ENCODE measurements around the gene SYT1. TPM values are rescaled to one million over a fixed set of nuclear protein-coding genes. Genes with fewer than 3 reads are reported as not detected.

SYT1 gene
- total and polyA plus RNA-seq, 2 donors (not counting 1 experiment from before 2014, with no cell fraction given): 0.60 to 1.3 TPM

DNA sequence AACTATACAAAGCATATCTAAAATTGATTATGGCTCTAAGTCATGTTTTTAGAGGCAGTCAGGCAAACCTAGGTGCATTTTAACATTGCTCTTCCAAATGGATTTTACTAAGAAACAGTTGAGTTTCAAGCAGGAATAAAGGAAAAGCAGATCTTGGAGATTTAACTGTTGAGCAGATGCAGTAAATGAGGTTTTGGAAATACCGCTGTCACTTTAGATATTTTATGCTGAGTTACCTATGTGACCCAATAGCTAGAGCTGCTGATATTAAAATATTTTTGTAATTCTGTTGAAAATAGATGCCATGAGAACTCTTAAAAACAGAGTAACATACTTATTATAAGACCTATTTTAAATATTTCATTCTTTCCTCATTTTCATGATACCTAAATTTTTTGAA is 181.4 kb downstream of the SYT1 start:
- Mint-ChIP-seq H3K9me3 (ENCODE audit: insufficient read depth) (no peaks in the 10 kb centered on the region), H3K27ac (no peak overlapping the region), H3K4me3 (no peak overlapping the region), H3K4me1 (no peaks in the 10 kb centered on the region), H3K27me3 (no peaks in the 10 kb centered on the region)
- intact Hi-C loops (cut with micrococcal nuclease): no loop called here
- Histone ChIP-seq H2AFZ (ENCODE audit: insufficient read depth, low read depth, low read length, poor library complexity, severe bottlenecking) (no peak overlapping the region), H3K4me2 (replicated peaks; ENCODE audit: low read depth, low read length, poor library complexity, severe bottlenecking) (no peak overlapping the region), H3K4me1 (ENCODE audit: control insufficient read depth in 2 of 2, insufficient read depth in 2 of 2, low read length in 2 of 2) (no peaks in the 10 kb centered on the region), H3K36me3 (replicated peaks in 1 of 2; ENCODE audit: control extremely low read depth in 1 of 2, control insufficient read depth in 1 of 2, extremely low read depth in 1 of 2, insufficient read depth in 2 of 2, low read length in 1 of 2) (no peaks in the 10 kb centered on the region), H3K79me2 (ENCODE audit: control insufficient read depth, insufficient read depth, low read length) (no peaks in the 10 kb centered on the region), H3K9me3 (ENCODE audit: control extremely low read depth in 1 of 3, control insufficient read depth in 2 of 3, insufficient read depth in 1 of 3, low read length in 2 of 3) (no peaks in the 10 kb centered on the region), H3K27ac (ENCODE audit: low read length in 2 of 2) (no peak overlapping the region), H3K4me3 (ENCODE audit: control extremely low read depth in 1 of 5, extremely low read depth in 1 of 5, insufficient read depth in 1 of 5, low read depth in 2 of 5, low read length in 4 of 5) (no peak overlapping the region), H3K9ac (ENCODE audit: low read length) (no peak overlapping the region), H3K27me3 (replicated peaks in 1 of 4; ENCODE audit: control extremely low read depth in 1 of 4, control insufficient read depth in 3 of 4, insufficient read depth in 4 of 4, low read length in 3 of 4) (no peaks in the 10 kb centered on the region), H4K20me1 (ENCODE audit: control insufficient read depth, insufficient read depth, low read length, poor library complexity, severe bottlenecking) (no peaks in the 10 kb centered on the region)
- TF ChIP-seq EZH2 (IDR thresholded peaks at IDR 0.05; ENCODE audit: borderline replicate concordance, insufficient read depth, low read depth, low read length, poor library complexity, severe bottlenecking): no peak
- TF ChIP-seq, protein P1, sequence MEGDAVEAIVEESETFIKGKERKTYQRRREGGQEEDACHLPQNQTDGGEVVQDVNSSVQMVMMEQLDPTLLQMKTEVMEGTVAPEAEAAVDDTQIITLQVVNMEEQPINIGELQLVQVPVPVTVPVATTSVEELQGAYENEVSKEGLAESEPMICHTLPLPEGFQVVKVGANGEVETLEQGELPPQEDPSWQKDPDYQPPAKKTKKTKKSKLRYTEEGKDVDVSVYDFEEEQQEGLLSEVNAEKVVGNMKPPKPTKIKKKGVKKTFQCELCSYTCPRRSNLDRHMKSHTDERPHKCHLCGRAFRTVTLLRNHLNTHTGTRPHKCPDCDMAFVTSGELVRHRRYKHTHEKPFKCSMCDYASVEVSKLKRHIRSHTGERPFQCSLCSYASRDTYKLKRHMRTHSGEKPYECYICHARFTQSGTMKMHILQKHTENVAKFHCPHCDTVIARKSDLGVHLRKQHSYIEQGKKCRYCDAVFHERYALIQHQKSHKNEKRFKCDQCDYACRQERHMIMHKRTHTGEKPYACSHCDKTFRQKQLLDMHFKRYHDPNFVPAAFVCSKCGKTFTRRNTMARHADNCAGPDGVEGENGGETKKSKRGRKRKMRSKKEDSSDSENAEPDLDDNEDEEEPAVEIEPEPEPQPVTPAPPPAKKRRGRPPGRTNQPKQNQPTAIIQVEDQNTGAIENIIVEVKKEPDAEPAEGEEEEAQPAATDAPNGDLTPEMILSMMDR (IDR thresholded peaks at IDR 0.05): no peak
- ChIA-PET POLR2A (no interaction called here), CTCF (no interaction called here)
- DNase-seq: no peak
- no peak for ATAC-seq (ENCODE audit: low read depth)
- no CpG with 5 or more reads among the region's 1 CpG for whole genome bisulfite sequencing (ENCODE audit: insufficient coverage)

DNA sequence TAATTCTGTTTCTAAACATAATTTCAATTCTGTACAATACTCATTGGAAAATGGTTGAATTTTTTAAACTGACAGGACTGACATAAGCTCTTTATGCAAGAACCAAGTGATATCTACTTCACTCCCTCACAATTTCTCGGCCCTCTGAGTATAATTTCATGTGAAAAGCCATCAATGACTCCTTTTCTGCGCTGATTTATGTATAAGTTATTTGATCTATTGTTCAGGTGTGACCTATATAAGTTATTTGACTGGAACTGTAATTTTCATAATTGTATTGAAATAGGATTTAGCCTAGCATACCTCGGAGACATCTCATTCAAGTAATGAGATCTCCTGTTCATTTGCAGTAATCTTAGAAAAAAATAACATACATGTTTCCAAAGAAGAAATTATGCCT is 184.4 kb downstream of the SYT1 start:
- intact Hi-C loops (cut with micrococcal nuclease): no loop called here
- TF ChIP-seq, protein P1 (IDR thresholded peaks at IDR 0.05): no peak
- TF ChIP-seq EZH2 (IDR thresholded peaks at IDR 0.05; ENCODE audit: borderline replicate concordance, insufficient read depth, low read depth, low read length, poor library complexity, severe bottlenecking): no peak
- CTCF ChIA-PET: no interaction called here
- Histone ChIP-seq H2AFZ (ENCODE audit: insufficient read depth, low read depth, low read length, poor library complexity, severe bottlenecking) (no peak overlapping the region), H3K4me2 (replicated peaks; ENCODE audit: low read depth, low read length, poor library complexity, severe bottlenecking) (no peak overlapping the region), H3K9ac (ENCODE audit: low read length) (no peak overlapping the region), H3K36me3 (replicated peaks in 1 of 2; ENCODE audit: control extremely low read depth in 1 of 2, control insufficient read depth in 1 of 2, extremely low read depth in 1 of 2, insufficient read depth in 2 of 2, low read length in 1 of 2) (no peaks in the 10 kb centered on the region), H3K27me3 (replicated peaks in 1 of 4; ENCODE audit: control extremely low read depth in 1 of 4, control insufficient read depth in 3 of 4, insufficient read depth in 4 of 4, low read length in 3 of 4) (no peaks in the 10 kb centered on the region), H4K20me1 (ENCODE audit: control insufficient read depth, insufficient read depth, low read length, poor library complexity, severe bottlenecking) (no peaks in the 10 kb centered on the region), H3K9me3 (ENCODE audit: control extremely low read depth in 1 of 3, control insufficient read depth in 2 of 3, insufficient read depth in 1 of 3, low read length in 2 of 3) (no peaks in the 10 kb centered on the region), H3K4me3 (ENCODE audit: control extremely low read depth in 1 of 5, extremely low read depth in 1 of 5, insufficient read depth in 1 of 5, low read depth in 2 of 5, low read length in 4 of 5) (no peak overlapping the region), H3K4me1 (ENCODE audit: control insufficient read depth in 2 of 2, insufficient read depth in 2 of 2, low read length in 2 of 2) (no peaks in the 10 kb centered on the region), H3K27ac (ENCODE audit: low read length in 2 of 2) (no peak overlapping the region), H3K79me2 (ENCODE audit: control insufficient read depth, insufficient read depth, low read length) (no peaks in the 10 kb centered on the region)
- Mint-ChIP-seq H3K9me3 (ENCODE audit: insufficient read depth) (no peaks in the 10 kb centered on the region), H3K4me3 (no peak overlapping the region), H3K4me1 (no peaks in the 10 kb centered on the region), H3K27me3 (no peaks in the 10 kb centered on the region), H3K27ac (no peak overlapping the region)
- no CpG with 5 or more reads among the region's 3 CpGs for WGBS (ENCODE audit: insufficient coverage)
- no peak for DNase-seq
- no peak for ATAC-seq (ENCODE audit: low read depth)
- POLR2A ChIA-PET: no interaction called here

All from B cell (primary cell).